Left lung (tissue), 10 donors: Measurements from ENCODE around the gene PLXNA2. TPM values are rescaled to one million over a fixed set of nuclear protein-coding genes. Genes with fewer than 3 reads are reported as not detected.

Experiments
- ATAC-seq: fragments of 200-7000 bp; cut with Tn5 transposase; one replicate; pipeline ENCODE4 v1.9.1; 2020; ENCODE audit warnings: moderate library complexity
- DNase-seq, 4 donors: peaks; one replicate each; pipeline ENCODE4 v3.0.0-alpha.2; 2013 to 2020
- H3K27ac ChIP-seq, 2 donors: fragments of 200-600 bp; sonication (generic) in 1 of 2; one replicate each; pipeline versions ENCODE4 v1.5.0 to v1.8.0; 2020 to 2021
- H3K27me3 ChIP-seq, 2 donors: fragments of 200-600 bp; sonication (generic) in 1 of 2; one replicate each; pipeline versions ENCODE4 v1.5.0 to v1.8.0; 2020 to 2021
- H3K36me3 ChIP-seq, 2 donors: fragments of 200-600 bp; sonication (generic) in 1 of 2; one replicate each; pipeline versions ENCODE4 v1.5.0 to v1.8.0; 2020 to 2021
- H3K4me1 ChIP-seq, 2 donors: fragments of 200-600 bp; one replicate each; pipeline ENCODE4 v1.8.0; 2021
- H3K4me3 ChIP-seq, 2 donors: fragments of 200-600 bp; sonication (generic) in 1 of 2; one replicate each; pipeline versions ENCODE4 v1.5.0 to v1.8.0; 2020 to 2021; ENCODE audit warnings: mild to moderate bottlenecking in 1 of 2
- H3K9me3 ChIP-seq, 2 donors: fragments of 200-600 bp; sonication (generic) in 1 of 2; one replicate each; pipeline versions ENCODE4 v1.5.0 to v1.8.0; 2020 to 2021
- intact Hi-C, 2 donors: fragments of 100-400 bp; cut with DNase I; formaldehyde crosslinking; loops; one replicate each; pipeline versions ENCODE4 v1.11.2 to v1.14.2; 2022
- polyA plus RNA-seq, 6 donors: library from polyadenylated mRNA; unstranded; fragments of 120-200 nt; gene quantifications; one replicate each; pipeline ENCODE4 v1.2.1, GENCODE V29; 2013; ENCODE audit not compliant: insufficient read length in 6 of 6
- total RNA-seq, 2 donors: library from RNA; stranded (reverse); fragmentation: NEBNext Ultra II Directional; extraction: Animal tissue kit (Norgen Biotek cat#: 25700); gene quantifications; one replicate each; pipeline ENCODE4 v1.2.1, GENCODE V29; 2021
- TF ChIP-seq, protein P1 (sequence below), 2 donors: fragments of 200-600 bp; sonication (generic) in 1 of 2; IDR thresholded peaks; one replicate each; pipeline versions ENCODE4 v1.5.0 to v1.8.0; 2021; ENCODE audit warnings: antibody characterized with exemption in 2 of 2
- donor health status: DM: no; HTN: yes; CAD: no.
- donor health status: DM: no; HTN: no; CAD: no.

PLXNA2 gene
- total and polyA plus RNA-seq, 8 donors: 21.4 to 92.8 (median 34.0) TPM

DNA sequence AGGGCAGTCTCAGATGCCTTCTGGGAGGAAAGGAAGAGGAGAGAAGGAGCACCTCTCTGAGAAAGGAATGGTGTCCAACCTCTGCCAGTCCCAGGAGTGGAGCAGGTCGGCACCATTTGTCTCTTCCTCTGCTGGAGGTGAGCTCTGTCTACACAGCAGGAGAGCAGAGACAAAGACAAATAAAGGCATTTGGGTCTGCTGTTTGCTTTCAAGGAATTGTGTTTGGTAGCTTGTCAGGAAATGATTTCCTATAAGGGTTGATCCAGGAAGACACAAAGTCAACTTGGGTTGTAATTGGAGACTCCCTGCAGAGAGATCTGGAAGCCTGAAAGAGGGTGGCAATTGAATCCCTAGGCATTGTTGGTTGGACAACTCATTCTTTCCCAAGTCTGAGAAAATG lies 34.5 kb upstream of the PLXNA2 start:
- no peak overlapping the region for H3K27ac ChIP-seq
- no peaks in the 10 kb centered on the region for H3K9me3 ChIP-seq
- H3K4me3 ChIP-seq: no peak overlapping the region
- peaks cover 0 to 15% of the 10 kb centered on the region in 2 donors for H3K27me3 ChIP-seq
- intact Hi-C loops: no loop called here
- TF ChIP-seq, protein P1, sequence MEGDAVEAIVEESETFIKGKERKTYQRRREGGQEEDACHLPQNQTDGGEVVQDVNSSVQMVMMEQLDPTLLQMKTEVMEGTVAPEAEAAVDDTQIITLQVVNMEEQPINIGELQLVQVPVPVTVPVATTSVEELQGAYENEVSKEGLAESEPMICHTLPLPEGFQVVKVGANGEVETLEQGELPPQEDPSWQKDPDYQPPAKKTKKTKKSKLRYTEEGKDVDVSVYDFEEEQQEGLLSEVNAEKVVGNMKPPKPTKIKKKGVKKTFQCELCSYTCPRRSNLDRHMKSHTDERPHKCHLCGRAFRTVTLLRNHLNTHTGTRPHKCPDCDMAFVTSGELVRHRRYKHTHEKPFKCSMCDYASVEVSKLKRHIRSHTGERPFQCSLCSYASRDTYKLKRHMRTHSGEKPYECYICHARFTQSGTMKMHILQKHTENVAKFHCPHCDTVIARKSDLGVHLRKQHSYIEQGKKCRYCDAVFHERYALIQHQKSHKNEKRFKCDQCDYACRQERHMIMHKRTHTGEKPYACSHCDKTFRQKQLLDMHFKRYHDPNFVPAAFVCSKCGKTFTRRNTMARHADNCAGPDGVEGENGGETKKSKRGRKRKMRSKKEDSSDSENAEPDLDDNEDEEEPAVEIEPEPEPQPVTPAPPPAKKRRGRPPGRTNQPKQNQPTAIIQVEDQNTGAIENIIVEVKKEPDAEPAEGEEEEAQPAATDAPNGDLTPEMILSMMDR (IDR thresholded peaks at IDR 0.05): no peak
- H3K36me3 ChIP-seq: no peaks in the 10 kb centered on the region
- DNase-seq (no peak), ATAC-seq (no peak)
- no peaks in the 10 kb centered on the region for H3K4me1 ChIP-seq

DNA sequence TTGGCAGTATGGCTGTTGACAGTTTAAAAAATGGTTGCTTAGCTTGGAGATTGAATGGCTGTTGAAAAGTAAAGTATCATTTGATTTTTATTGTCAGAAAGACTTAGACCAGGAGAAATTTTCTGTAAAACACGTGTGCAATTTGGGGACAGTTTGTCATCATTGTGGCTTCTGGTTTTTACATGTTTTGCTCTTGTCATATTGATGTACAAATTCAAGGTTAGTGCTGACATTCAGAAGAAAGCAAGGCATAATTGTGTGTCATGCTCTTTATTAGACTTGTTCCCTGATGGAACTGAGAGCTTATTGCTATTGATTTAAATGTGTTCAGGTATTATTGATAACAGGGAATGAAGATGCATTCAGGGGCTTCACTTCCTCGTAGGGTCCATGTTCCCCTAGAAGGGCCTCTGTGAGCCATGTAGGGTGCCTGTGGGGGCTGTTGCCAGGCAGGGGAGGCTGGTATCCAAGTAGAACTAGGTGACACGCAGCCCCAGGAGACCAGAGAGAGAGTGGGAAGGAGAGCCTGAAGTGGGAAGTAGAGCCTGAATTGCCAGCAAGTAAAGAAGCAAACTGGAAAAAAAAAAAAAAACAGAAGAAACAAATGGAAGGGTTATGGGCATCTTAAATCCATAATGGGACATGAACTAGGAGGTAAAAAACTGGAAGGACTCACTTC lies 32.7 kb upstream of the PLXNA2 start:
- no peak for DNase-seq
- no peak overlapping the region for H3K27ac ChIP-seq
- no peaks in the 10 kb centered on the region for H3K36me3 ChIP-seq
- no peak overlapping the region for H3K4me3 ChIP-seq
- H3K4me1 ChIP-seq: no peaks in the 10 kb centered on the region
- no peaks in the 10 kb centered on the region for H3K9me3 ChIP-seq
- TF ChIP-seq, protein P1 (IDR thresholded peaks at IDR 0.05): no peak
- H3K27me3 ChIP-seq: peaks cover 0 to 23% of the 10 kb centered on the region in 2 donors
- no peak for ATAC-seq
- intact Hi-C loops: no loop called here

DNA sequence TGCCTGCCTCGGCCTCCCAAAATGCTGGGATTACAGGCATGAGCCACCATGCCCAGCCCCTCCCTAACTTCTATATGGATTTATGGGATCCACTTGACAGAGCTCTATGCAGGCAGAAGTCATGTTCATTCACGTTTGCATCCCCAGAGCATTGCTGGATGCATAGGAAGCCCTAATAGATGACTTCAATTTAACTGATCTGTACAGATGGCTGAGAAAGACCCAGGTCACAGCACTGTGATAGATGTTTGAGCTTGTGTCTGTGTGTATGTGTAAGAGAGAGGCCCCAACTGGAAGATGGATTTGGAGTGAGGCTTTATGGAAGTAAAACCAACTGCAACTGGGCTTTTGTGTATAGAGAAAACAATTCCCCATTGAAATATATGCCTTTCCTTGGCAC lies 30.9 kb upstream of the PLXNA2 start:
- no peaks in the 10 kb centered on the region for H3K4me1 ChIP-seq
- H3K36me3 ChIP-seq: no peaks in the 10 kb centered on the region
- DNase-seq (no peak), ATAC-seq (no peak)
- TF ChIP-seq, protein P1 (IDR thresholded peaks at IDR 0.05): no peak
- intact Hi-C loops: no loop called here
- peaks cover 0 to 29% of the 10 kb centered on the region in 2 donors for H3K27me3 ChIP-seq
- no peak overlapping the region for H3K4me3 ChIP-seq
- H3K27ac ChIP-seq: no peak overlapping the region
- no peaks in the 10 kb centered on the region for H3K9me3 ChIP-seq

GRCh38 chr1:208273386-208274017 lies 29.3 kb upstream of the PLXNA2 start:
- intact Hi-C loops: no loop called here
- Histone ChIP-seq H3K36me3 (no peaks in the 10 kb centered on the region), H3K4me3 (no peak overlapping the region), H3K27ac (no peak overlapping the region), H3K27me3 (peaks cover 8 to 32% of the 10 kb centered on the region in 2 donors), H3K4me1 (no peaks in the 10 kb centered on the region), H3K9me3 (no peaks in the 10 kb centered on the region)
- ATAC-seq: no peak
- TF ChIP-seq, protein P1 (IDR thresholded peaks at IDR 0.05): no peak
- no peak for DNase-seq

DNA sequence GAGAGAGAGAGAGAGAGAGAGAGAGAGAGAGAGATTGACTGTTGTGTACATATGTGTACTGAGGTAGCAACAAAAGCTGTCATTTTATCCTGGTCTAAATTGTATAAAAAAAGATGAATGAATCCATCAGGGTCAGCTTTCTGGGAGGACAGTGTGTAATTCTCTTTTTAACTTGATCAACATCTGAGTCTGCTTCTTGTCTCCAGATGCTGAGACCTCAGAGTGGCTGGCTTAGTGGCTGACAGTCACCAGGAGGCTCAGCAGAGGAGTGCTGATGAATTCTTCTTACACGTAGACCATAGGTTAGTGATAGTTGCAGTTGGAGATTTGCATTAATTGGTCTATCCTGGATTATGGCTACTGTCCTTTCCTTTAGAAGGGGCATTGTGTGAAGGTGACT lies 28.5 kb upstream of the PLXNA2 start:
- TF ChIP-seq, protein P1 (IDR thresholded peaks at IDR 0.05): no peak
- peaks cover 8 to 35% of the 10 kb centered on the region in 2 donors for H3K27me3 ChIP-seq
- DNase-seq: no peak

More for the DNA sequence above, 28.5 kb upstream of the PLXNA2 start:
- intact Hi-C loops: no loop called here
- Histone ChIP-seq H3K36me3 (no peaks in the 10 kb centered on the region), H3K4me3 (no peak overlapping the region), H3K4me1 (no peaks in the 10 kb centered on the region), H3K27ac (no peak overlapping the region), H3K9me3 (no peaks in the 10 kb centered on the region)
- ATAC-seq: no peak
